NCI-H2107 (cell line): ENCODE results near the gene LINC00305.

Source experiments
- DNase-seq: peaks from one replicate; lab custom pipeline; 2025; lab: John Stamatoyannopoulos, UW

Gene LINC00305

DNA sequence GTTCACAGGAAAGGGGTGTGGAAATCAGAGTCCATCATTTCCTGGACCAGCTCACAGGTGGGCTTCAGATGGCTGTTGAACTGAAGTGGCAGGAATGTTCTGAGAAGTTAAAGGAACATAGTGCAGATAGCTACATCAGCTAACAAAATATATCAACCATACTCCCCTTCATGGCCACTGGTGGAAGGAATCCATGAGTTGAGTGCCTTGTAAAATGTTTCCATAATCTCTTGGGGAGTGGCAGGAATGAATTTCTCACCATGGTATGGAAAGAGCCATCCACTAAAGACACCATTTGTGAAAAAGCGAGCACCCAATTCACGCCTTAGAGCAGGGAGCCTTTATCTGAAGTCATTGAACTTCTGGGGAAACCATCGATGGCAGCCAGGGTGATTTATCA, at the start of gene LINC00305:
Gene LINC00305 (minus strand): TSS at position 101 of the 400 bp plus-strand sequence.
- no peak for DNase-seq

- DNase-seq = no peak
These were observed 42.2 kb upstream of the LINC00305 start for GRCh38 chr18:64191069-64191468.

- no peak for DNase-seq
These were observed 37.1 kb upstream of the LINC00305 start for GRCh38 chr18:64185987-64186386.

- no peak for DNase-seq
These were observed 34.8 kb upstream of the LINC00305 start for GRCh38 chr18:64183665-64184064.

DNA sequence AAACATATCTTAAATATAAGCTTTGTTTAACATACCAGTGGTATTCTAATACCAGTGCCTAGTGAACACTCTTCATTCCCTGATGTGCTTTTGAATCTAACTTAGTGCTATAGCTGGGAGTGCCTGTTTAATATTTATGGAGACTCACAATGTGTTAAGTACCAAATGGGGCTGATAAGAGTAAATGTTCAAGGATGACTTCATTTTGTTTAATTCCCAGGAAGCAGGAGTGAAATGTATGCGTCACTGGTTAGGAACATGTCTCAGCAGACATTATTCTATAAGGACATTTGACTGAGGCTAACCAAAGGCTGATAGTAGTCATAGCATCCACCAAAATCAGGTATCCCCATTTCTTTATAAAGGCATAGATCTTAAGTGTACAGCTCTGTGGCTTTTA, 31.7 kb upstream of the LINC00305 start:
- no peak for DNase-seq

GRCh38 chr18:64180171-64180570, 31.3 kb upstream of the LINC00305 start:
- no peak for DNase-seq

DNA sequence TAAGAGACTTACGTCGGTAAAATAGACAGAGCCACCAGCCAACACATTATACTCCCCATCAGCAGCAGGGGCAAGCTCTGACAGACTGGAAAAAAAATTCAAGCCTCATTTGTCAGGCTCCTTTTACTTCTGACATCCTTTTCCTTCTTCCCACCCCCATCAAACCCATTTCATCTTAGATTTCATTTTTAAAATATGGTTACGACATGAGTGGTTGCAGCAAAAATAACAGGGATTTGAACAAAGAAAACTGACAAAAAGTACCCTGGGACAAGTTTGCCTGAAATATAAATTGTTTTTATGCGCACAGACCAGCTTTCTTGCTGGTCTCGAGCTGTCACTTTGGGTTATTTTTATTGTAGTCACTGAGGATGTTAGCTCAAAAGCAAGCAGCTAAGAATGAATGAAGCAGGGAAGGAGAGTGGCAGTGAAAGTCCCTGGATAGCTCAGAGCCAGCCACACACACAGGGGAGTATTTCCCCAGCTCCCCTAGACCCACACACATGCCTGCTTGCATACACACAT, 30.7 kb upstream of the LINC00305 start:
- DNase-seq = no peak

DNA sequence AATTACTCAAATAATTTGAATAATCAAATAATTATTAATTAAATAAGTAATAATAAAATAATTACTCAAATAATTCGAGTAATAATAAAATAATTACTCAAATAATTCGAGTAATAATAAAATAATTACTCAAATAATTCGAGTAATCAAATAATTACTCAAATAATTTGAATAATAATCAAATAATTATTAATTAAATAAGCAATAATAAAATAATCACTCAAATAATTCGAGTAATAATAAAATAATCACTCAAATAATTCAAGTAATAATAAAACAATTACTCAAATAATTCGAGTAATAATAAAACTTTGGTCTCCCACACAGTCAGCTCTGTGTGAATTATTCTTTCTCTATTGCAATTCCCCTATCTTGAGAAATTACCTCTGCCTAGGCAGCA, 30.0 kb upstream of the LINC00305 start:
- no peak for DNase-seq

- DNase-seq = no peak
These were observed 26.5 kb upstream of the LINC00305 start for GRCh38 chr18:64175432-64175831.

DNA sequence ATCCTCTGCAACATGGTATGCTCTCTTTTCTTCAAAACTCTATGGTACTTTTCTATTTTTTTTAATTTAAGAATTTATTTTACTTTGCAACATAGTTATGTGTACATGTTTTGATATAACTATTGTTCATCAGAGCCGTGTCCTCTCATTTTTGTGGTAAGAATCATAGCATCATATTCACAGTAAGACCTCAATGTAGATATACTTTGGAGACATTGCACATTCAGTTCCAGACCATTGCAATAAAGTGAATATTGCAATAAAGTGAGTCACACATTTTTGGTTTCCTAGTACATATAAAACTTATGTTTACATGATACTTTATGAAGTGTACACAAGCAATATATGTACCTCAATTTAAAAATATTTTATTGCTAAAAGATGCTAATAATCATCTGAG, 22.7 kb upstream of the LINC00305 start:
- no peak for DNase-seq

GRCh38 chr18:64167408-64167925, 18.6 kb upstream of the LINC00305 start:
- DNase-seq = no peak

DNA sequence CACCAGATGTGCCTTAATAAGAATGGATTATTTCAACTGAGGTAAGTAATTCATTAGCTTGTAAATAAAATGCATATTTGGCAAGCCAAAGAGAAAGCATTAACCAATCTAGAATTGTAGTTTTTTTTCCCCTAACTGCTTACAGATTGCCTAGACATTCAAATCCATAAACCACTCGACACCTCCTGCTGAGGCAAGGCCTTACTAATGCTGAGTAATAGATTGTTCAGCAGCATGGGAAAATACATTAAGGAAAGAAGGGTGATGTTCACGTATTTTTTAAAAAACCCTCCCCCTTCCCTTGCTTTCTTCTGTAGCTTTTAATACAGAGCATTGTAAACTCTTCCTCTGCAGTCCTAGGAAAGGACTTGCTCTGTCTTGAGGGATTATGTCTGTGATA, 17.0 kb upstream of the LINC00305 start:
- no peak for DNase-seq

GRCh38 chr18:64164883-64165282, 16.0 kb upstream of the LINC00305 start:
- no peak for DNase-seq

DNA sequence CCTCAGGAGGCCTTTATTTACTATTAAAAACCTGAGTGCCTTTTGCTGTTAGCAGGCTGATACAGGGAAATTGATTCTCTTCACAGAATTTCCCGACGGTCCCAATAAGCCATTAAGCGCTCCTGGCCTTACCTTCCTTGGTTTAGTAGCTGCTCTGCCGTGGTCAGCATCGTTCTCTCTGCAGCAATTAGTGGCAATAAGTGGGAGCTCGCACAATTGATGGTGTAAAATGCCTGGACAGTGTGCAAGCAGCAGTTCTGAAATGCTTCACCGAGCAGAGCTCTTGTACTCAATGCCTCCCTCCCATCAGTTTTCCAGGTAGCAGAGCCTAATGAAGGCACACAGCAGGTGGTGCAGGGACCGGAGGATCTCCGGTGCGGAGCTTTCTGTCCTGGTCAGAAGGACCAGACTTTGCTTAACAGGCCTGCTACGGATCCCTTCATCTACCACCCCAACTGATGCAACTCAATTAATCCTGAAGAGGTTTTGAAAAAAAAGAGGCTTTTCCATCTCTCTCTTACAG, 1.1 kb upstream of the LINC00305 start:
- DNase-seq = no peak

DNA sequence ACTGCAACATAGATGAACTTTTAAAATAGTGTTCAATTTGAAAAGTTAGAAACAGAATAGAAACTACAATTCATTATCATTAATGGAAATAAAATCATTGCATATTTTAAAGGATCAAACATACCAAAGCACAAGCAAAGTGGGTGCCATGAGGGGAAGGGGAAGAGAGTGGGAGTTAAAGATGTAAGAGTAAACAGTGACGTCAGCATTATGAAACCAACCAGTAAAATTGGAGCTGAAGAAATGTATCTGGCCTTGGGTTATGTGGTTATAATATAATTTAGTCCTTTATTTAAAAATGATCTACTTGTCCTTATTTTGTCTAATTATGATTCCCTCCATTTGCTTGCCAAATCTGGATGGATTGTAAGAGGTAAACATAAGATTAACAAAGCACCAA, 6.0 kb downstream of the LINC00305 start:
- no peak for DNase-seq

GRCh38 chr18:64137914-64138313, 11.0 kb downstream of the LINC00305 start:
- DNase-seq = no peak

DNA sequence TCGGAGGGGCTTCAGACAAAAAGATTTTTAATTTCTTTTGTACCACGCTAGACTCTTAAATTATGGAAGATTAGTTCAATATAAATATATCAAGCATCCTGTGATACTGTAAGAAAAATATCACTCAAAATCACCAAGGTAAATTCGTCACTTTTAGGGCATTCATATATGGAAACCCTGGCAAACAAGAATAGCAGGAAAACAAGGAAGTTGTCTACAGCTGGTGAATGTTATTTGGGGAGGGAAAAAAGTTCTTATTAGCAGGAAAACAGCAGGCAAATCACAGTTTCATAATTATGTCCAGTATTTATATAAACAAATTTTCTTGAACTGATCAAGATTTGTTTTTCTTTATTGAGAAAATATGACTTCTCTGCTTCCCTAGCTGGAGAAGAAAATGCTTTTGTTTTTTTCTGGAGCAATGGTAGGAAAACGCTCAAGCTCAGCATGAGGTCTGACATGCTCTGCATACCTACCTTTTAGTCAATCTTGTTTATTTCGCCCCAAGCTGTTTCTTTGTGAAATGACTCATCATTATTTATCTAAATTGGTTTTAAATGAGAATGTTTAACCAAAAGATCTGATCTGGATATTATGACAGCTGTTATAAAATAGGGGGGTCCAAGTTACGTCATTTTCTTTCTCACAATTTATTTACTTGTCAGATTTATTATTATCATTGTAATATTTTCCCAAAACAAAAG, 14.7 kb downstream of the LINC00305 start:
- DNase-seq = no peak

DNA sequence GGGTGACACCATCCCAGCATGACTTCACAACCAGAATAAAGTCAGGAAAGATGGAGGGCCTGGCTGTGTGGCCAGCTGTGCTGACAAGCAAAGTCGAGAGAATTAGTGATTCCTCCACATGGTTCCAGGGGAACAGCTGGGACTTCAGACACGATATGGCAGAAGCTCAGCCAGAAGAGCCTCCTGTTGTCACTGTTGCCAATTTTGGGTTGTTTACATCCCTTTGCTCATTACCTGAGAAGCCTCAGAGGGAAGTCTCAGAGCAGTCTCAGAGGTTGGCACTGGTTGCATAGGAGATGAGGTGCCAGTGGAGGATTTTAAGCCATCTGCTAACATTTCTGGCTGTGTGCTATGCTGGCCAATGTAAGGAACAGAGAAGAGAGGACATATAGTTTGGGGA, 16.0 kb downstream of the LINC00305 start:
- no peak for DNase-seq

- DNase-seq = no peak
These were observed 17.6 kb downstream of the LINC00305 start for GRCh38 chr18:64131314-64131713.

DNA sequence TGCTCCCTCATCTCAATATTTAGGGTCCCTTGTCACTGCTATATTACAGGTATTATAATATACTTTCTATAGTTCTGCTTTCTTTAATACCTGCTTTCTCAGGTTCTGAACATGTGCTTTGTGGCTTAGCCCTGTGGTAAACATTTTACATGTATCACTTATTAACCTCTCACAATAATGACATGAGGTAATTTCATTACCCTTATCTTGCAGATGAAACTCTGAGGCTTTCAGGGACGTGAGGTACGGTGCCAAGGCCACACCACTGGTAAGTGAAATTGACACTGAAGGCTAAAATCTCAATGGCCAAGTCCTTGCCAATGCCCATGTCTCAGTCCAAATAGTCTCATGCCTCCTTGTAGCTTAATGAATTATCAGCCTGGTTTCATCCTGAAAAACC, 21.7 kb downstream of the LINC00305 start:
- DNase-seq = no peak

DNA sequence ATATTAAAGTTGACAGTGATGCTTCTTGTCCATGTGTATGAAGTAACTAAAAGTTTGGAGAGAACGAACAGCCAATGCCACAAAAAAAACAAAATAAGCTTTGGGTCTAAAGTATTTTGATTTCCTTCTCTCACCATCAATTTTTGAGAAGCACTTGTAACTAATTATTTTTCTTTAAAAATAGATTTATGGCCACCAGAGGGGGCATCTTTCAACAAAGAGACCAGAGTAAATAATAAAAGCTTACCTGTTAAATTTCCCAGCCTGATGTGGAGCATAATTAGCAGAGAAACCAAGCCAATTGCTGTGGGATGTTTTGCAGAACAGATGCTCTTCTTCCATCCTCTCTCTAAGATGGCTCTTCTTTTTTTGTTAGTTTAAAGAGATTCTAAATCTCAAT, 29.0 kb downstream of the LINC00305 start:
- no peak for DNase-seq

DNA sequence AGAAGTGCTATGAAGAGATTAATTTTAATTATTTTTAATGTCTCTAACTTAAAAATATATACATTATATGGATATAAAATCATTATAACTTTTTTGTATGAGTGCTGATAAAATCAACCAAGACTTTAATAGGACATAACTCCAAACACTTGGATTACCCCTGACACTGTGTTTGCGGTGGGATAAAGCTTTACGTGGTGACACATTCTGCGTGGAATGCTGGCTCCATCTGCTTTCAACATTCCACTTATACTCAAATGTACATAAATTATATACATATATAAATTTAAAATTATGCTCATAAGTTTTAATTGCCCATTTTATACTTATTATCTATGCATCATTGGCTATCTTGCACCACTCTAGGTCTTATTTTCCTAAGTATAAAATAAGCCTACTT, 30.5 kb downstream of the LINC00305 start:
- no peak for DNase-seq

DNA sequence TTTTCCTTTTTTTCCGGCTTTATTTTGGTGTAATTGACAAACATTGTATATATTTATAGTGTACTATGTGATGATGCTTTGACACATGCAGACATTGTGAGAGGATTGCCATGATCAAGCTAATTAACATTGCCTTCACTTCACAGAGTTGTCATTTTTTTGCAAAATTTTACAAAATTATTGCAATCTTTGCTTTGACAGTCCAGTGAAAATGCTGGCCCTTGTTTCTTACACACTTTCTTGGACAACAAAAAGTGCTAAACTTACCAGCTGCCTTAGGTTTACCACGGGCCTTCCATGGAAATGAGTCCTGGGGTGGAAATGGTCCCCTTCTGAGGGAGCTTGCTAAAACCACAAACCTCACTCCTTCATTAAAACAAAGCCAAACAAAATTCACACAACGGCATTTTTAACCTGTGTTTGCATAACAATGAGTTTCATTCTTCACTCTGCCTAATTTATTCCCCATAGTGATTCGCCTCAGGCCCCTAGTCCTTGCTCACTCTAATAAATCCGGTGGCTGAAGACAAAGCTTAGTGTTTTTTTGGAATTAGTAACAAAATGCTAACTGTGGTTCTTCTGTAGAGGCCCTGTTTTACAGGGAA, 32.2 kb downstream of the LINC00305 start:
- no peak for DNase-seq
